Glutamatergic neuron (in vitro differentiated cells): Measurements from ENCODE around the gene SPAG9. TPM values are rescaled to one million over a fixed set of nuclear protein-coding genes. Genes with fewer than 3 reads are reported as not detected.

Experiments used
- DNase-seq: peaks from one replicate; pipeline ENCODE4 v3.0.0; 2022
- H3K27ac Mint-ChIP-seq: one replicate; pipeline ENCODE4 v1.8.0; 2020; ENCODE audit warnings: mild to moderate bottlenecking, mixed read lengths, inconsistent platforms; ENCODE audit not compliant: unreplicated experiment
- H3K27me3 Mint-ChIP-seq: one replicate; pipeline ENCODE4 v1.8.0; 2020; ENCODE audit warnings: mild to moderate bottlenecking, moderate library complexity, mixed read lengths, inconsistent platforms; ENCODE audit not compliant: unreplicated experiment
- H3K36me3 Mint-ChIP-seq: one replicate; pipeline ENCODE4 v1.8.0; 2020; ENCODE audit warnings: mild to moderate bottlenecking, mixed read lengths, inconsistent platforms; ENCODE audit not compliant: unreplicated experiment
- H3K4me1 Mint-ChIP-seq: one replicate; pipeline ENCODE4 v1.8.0; 2020; ENCODE audit warnings: mild to moderate bottlenecking, low read depth, mixed read lengths, inconsistent platforms; ENCODE audit not compliant: unreplicated experiment
- H3K4me3 Mint-ChIP-seq: one replicate; pipeline ENCODE4 v1.8.0; 2020; ENCODE audit warnings: mild to moderate bottlenecking, mixed read lengths, inconsistent platforms; ENCODE audit not compliant: unreplicated experiment
- H3K9me3 Mint-ChIP-seq: one replicate; pipeline ENCODE4 v1.8.0; 2020; ENCODE audit warnings: mild to moderate bottlenecking, moderate library complexity, mixed read lengths, inconsistent platforms; ENCODE audit not compliant: unreplicated experiment
- CTCF ChIP-seq: fragments of 200-600 bp; sonication (generic); IDR thresholded peaks from one replicate; pipeline ENCODE4 v1.5.0; 2021; ENCODE audit not compliant: partially characterized antibody, unreplicated experiment
- total RNA-seq: library from RNA; stranded (reverse); fragmentation: NEBNext Ultra II Directional; extraction: Animal tissue kit (Norgen Biotek cat#: 25700); gene quantifications from one replicate; pipeline ENCODE4 v1.2.1, GENCODE V29; 2021; ENCODE audit not compliant: unreplicated experiment

The SPAG9 gene
- total RNA-seq, 1 donor from 2014 or later: 327 TPM

GRCh38 chr17:51149163-51149562, 28.5 kb upstream of the SPAG9 start:
- no peak for DNase-seq
- Mint-ChIP-seq H3K4me3 (no peak overlapping the region), H3K27ac (no peak overlapping the region), H3K4me1 (peaks cover 6% of the 10 kb centered on the region), H3K36me3 (no peaks in the 10 kb centered on the region), H3K9me3 (peaks cover 4% of the 10 kb centered on the region), H3K27me3 (no peaks in the 10 kb centered on the region)
- TF ChIP-seq CTCF: no peak

- TF ChIP-seq CTCF: no peak
- H3K4me3 Mint-ChIP-seq: no peak overlapping the region
- no peak overlapping the region for H3K27ac Mint-ChIP-seq
- no peaks in the 10 kb centered on the region for H3K36me3 Mint-ChIP-seq
- H3K27me3 Mint-ChIP-seq: no peaks in the 10 kb centered on the region
- peaks cover 4% of the 10 kb centered on the region for H3K9me3 Mint-ChIP-seq
- no peak for DNase-seq
- H3K4me1 Mint-ChIP-seq: peaks cover 6% of the 10 kb centered on the region
These were observed 27.0 kb upstream of the SPAG9 start for GRCh38 chr17:51147650-51148049.

GRCh38 chr17:51144266-51145022, 23.8 kb upstream of the SPAG9 start:
- H3K27ac Mint-ChIP-seq: no peak overlapping the region
- H3K36me3 Mint-ChIP-seq: no peaks in the 10 kb centered on the region
- peaks cover 4% of the 10 kb centered on the region for H3K9me3 Mint-ChIP-seq
- no peak for DNase-seq
- no peak for TF ChIP-seq CTCF
- H3K27me3 Mint-ChIP-seq: no peaks in the 10 kb centered on the region
- no peak overlapping the region for H3K4me3 Mint-ChIP-seq
- peaks cover 6% of the 10 kb centered on the region for H3K4me1 Mint-ChIP-seq

- H3K4me3 Mint-ChIP-seq: no peak overlapping the region
- DNase-seq: no peak
- H3K4me1 Mint-ChIP-seq: peaks cover 6% of the 10 kb centered on the region
- peaks cover 2% of the 10 kb centered on the region for H3K9me3 Mint-ChIP-seq
- no peaks in the 10 kb centered on the region for H3K27me3 Mint-ChIP-seq
- TF ChIP-seq CTCF: no peak
- H3K27ac Mint-ChIP-seq: no peak overlapping the region
- H3K36me3 Mint-ChIP-seq: no peaks in the 10 kb centered on the region
These were observed 21.9 kb upstream of the SPAG9 start for GRCh38 chr17:51142597-51142996.

- H3K27ac Mint-ChIP-seq: no peak overlapping the region
- TF ChIP-seq CTCF: no peak
- no peaks in the 10 kb centered on the region for H3K4me1 Mint-ChIP-seq
- peaks cover 3% of the 10 kb centered on the region for H3K9me3 Mint-ChIP-seq
- no peaks in the 10 kb centered on the region for H3K27me3 Mint-ChIP-seq
- DNase-seq: no peak
- H3K36me3 Mint-ChIP-seq: no peaks in the 10 kb centered on the region
- H3K4me3 Mint-ChIP-seq: no peak overlapping the region
These were observed 15.3 kb upstream of the SPAG9 start for GRCh38 chr17:51135956-51136355.
